SU-DHL-6 (cell line): ENCODE measurements around the gene PTPN1.

Experiments used
- CTCF ChIP-seq: fragments of 200-600 bp; sonication (generic); IDR thresholded peaks from one replicate; pipeline ENCODE4 v1.5.1; 2017; ENCODE audit warnings: antibody characterized with exemption, mild to moderate bottlenecking, low read length, moderate library complexity; ENCODE audit not compliant: insufficient read depth, poor library complexity, severe bottlenecking
- EZH2phosphoT487 ChIP-seq: fragments of 200-600 bp; sonication (generic), shearing (Covaris generic); conservative IDR thresholded peaks from 2 replicates; pipeline ENCODE4 v1.6.1; 2018; ENCODE audit warnings: mild to moderate bottlenecking, antibody characterized with exemption, low read length, moderate library complexity, mixed read lengths

GRCh38 chr20:50568549-50568942 lies 58.4 kb downstream of the PTPN1 start:
- TF ChIP-seq CTCF (no peak), EZH2phosphoT487 (no peak)
